Measurements from ENCODE around the gene RPS27L.

The RPS27L gene

DNA sequence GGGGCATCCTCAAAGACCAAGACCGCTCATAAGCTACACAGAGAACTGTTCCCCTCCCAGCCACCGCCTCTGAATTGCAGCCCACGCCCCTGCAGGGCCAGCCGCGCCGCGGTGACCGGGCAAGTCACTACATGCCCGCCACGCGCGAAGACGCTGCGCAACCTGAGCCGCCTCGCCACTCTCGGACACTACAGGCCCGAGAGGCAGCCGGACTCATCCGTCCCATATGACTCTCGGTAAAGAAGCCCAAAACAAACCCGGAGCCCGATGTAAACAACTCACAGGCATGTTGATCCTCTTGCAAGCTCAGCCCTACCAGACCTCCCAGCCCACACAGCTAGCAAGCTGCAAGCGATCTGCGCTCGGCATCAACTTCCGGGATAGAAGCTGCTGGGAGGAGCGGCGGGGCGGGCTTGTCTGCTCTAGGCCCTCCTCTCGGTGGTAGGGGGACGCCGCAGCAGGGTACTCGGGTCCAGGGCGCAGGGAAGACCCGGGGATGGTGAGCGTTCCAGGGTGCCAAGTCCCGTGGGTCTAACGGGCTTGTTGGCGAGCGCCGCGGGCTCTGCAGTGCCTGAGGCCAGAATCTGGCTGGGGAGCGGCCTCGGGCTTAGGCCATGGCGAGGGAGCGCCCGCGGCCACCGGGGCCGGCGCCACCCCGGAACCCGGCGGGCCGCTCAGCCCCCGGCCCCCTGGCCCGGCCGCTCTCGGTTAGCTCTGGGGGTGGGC lies at the start of gene RPS27L:
TSS of gene RPS27L (minus strand) at position 360 of the 726 bp plus-strand sequence. CDS start at position 288, 72 bp downstream.
- peak; percentile 90 for DNase-seq

DNA sequence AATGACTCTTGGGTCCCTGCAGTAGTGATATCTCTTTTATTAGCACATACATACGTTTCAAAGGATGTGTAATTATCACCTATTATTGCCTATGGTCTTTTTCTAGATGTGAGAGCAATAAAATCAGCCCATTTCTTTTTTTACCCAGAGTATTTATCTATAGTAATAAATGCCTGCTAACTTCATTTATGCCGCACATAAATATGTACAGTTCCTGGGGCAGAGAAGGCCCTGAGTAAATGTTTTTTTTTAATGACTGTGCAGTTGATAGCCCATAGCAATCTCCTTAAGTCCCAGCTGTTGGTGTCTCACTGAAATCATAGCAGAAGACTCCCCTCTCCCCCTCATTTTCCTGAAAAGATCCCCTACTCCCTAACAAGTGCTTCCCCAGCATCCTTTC lies 48.8 kb upstream of the RPS27L start:
- DNase-seq: no peak

DNA sequence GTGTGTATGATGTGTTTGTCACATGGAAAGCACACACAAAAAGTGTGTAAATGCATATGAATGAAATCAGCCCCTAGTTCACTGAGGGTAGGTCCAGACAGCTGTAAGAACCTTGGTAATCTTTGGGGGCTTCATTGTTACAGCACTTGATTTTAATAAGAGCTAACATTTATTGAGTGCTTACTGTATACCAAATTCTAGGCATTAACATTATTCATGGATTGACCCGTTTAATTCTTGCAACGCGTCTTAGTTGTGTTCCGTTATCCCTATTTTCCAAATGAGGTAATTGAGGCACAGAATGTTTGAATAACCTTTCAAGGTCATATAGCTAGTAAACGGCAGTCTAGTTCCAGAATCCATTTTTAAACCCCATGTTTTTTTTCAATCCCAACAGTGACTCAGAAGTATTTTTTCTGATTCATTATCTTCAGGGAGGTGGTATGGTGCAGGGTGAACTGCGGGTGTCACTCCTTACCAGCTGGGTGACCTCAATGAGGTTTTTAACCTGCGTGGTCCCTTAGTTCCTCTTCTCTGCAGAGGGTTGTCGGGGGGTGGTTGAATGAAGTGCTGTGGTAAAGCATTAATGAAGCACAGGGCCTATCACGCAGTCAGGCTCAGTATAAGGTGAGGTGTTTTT lies 46.3 kb upstream of the RPS27L start:
- peak; percentile 43 for DNase-seq

DNA sequence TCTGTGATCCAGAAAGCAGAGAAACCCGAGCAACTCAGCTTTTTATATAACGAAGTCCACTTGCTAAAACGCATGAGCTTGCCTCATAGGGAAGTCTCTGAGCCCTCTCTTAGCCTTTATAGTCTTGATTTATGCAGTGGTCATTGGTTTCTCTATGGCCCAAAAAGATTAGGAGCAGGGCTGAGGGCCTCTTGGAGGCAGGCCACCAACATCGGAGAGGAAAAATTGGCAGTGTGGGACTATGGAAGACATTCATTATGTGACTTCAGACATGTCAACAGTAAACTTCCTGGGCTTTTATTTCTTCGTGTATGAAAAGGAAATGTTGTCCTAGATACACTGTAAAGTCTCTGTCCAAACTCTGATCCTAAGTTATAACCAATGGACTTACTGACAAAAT lies 45.6 kb upstream of the RPS27L start:
- no peak for DNase-seq

DNA sequence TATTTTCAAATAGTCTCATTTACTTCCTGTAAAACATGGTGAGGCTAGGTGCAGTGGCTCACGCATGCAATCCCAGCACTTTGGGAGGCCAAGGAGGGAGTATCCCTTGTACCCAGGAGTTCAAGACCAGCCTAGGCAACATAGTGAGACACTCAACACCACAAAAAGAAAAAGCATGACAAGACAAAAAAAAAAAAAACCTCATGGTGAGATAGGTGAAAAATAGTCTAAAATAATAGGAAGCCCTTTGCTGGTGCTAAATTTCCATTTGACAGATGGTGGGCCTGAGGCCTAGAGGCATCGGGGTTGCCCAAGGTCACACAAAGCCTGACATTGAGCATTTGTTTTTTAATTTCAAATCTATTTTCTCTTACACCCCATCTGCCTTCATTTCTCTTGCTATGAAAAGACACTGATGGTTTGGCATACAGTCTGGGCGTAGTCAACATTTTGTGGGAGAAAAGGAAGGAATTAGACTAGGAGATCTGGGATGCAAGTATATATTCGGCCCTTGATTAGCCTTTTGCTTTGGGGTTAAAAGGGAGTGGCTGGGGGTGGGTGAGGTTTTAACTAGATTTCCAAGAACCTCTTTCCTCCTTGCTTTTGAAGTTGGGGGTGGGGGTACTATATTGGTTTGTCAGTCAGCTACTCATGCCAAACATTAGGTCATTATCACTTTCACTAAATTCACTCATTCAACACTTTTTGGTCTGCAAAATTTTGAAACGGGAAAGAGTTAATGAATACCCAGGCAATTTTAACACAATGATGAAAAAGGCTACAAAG lies 43.4 kb upstream of the RPS27L start:
- no peak for DNase-seq

DNA sequence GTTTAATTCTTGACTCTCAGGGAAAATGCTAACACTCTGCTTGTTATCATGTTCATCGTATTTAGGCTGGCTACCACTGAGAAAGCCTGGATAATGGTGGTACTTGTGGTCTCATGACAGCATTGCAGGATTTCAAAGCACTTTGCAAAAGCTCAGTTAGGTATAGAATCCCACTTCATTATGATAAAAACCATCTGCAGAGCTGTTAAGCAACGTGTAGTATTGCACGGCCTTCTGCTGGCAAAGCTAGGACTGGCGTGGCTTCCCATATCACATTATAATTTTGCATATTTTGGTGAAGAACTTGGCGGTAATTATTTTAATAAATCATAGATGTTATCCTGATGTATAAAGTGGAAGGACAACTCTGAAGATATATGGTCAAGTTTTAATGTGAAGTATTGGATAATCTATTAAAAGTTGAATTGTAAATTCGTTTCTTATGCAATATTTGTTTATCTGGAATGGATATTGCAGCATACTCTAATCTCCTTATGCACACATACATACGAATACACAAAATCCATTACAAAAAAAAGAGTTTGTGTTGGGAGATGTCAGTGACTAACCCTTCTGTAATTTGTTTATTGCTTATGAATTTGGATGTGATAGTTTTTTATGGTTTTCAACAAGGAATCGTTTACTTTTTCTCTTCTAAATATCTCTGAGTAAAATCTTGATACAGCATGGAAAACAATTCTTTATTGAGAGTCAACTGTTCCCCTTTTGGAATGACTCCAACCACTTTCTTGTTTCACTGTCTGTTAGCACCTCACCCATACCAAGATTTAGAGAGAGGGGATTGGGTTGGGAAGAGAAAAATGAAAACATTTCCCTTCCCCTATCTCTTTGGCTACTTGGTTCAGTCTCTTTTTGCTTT lies 41.3 kb upstream of the RPS27L start:
- DNase-seq: no peak

DNA sequence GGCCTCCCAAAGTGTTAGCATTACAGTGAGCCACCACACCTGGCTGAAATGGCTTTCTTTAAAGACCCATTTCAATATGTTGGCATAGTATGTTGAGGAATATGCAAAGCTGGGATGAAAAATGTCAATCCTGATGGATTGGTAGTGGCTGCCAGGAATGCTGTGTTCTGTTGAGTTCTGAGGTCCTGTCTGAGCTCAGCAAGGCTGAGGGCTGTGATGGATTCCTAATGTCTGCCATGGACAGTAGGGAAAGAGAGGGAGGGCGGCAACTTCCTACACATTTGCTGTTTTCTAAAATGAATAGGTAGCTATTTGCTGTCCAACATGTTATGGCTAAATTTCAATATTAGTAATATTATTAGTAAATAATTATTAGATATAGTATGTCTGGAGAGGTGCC lies 40.3 kb upstream of the RPS27L start:
- no peak for DNase-seq

DNA sequence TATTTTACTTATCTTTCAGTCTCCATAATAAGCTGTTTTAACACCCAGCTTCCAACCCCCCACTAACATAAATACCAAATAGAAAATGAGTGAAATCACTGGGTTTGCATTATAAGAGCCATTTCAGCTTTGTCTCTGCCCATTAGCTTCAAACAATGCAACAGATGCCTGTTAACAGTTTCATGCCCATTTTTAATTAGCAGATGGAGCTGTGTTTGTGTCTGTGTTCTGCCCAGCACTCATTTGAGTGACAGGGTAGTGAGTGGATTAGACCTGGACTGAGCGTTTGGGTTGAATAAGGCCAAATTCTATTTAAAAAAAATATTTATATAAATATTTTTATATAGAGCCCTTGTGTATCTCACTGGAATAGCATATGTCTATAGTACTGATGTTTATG lies 39.6 kb upstream of the RPS27L start:
- no peak for DNase-seq

DNA sequence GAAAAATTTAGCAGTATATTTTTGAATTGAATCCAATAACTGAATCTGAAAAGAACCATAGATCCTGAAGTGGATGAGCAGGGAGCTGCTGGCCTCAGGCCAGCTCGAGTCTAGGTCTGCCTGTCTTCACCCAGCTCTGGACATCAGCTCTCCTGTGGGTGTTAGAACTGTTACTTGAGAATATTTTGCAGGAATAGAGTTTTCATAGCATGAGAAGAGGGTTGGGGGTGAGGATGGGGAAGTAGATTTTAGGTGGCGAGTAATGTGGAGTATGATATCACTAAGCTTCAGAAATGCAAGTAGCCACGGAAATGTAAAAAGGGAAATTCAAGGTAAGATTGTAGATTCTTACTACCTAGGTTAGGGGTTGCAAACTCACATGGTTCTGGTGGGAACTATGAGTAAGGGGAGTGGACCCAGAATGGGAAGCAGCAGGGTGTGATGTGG lies 38.3 kb upstream of the RPS27L start:
- DNase-seq: no peak

DNA sequence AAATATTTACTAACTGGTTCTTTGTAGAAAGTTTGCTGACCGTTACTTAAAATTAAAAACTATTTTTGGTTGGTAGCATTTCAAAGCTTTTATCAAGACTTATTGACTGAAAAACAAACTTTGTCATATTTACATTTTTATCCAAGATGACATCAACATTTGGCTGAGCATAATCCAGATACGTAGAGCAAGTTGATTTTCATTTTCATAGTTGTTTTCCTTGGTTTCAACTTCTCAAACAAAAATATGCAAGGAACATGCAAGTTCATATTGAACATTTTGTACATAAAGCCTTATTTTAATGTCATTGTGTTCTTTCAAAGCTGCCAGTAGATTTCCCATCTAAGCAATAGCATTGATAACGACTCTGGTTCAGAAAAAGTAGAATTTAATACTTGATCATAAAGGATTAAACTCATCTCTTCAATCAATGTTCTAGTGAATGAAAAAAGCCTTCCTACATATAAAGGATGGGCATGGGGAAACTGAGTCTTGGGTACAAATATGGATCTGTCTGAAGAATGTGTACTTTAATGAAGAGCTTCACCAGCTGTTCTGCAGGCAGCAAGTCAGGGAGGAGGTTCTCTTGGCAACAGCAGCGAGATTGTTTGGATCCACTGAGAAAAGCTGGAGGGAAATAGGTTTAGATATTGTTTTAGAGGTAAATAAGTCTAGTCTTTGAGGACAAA lies 37.7 kb upstream of the RPS27L start:
- DNase-seq: no peak

DNA sequence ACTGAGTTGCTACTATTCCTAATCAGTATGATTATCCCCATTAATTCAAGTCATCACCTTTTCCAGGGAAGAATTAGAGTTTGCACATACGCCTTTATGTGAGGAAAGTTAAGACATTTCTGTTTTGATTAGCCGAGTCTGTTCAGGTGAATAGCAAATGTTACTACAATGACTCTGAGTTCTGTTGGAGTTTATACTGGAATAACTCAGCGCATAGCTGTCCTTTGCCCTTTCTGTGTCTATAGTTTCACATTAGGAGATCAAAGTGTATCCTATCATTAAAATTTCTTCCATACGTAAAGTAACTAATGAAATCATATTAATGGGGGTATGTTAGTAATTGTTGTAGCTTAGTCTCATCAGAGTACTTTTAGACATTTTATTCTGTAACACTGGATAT lies 37.0 kb upstream of the RPS27L start:
- DNase-seq: no peak

DNA sequence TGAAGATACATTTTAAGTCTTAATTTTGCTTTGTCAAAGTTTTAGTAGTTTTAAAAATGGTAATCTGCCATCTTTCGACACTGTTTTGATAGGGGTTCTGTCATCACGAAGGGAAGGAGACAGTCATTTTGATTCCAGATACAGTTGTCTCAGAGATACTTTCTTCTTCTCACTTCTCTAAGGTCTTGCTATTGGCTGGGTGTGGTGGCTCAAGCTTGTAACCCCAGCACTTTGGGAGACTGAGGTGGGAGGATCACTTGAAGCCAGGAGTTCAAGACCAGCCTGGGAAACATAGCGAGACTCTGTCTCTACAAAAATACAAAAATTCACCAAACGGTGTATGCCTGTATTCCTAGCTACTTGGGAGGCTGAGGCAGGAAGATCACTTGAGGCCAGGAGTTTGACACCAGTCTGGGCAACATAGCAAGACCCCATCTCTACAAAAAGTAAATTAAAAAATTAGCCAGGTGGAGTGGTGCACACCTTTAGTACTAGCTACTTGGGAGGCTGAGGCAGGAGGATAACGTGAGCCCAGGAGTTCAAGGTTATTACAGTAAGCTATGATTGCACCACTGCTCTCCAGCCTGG lies 35.4 kb upstream of the RPS27L start:
- peak; percentile 34 for DNase-seq

DNA sequence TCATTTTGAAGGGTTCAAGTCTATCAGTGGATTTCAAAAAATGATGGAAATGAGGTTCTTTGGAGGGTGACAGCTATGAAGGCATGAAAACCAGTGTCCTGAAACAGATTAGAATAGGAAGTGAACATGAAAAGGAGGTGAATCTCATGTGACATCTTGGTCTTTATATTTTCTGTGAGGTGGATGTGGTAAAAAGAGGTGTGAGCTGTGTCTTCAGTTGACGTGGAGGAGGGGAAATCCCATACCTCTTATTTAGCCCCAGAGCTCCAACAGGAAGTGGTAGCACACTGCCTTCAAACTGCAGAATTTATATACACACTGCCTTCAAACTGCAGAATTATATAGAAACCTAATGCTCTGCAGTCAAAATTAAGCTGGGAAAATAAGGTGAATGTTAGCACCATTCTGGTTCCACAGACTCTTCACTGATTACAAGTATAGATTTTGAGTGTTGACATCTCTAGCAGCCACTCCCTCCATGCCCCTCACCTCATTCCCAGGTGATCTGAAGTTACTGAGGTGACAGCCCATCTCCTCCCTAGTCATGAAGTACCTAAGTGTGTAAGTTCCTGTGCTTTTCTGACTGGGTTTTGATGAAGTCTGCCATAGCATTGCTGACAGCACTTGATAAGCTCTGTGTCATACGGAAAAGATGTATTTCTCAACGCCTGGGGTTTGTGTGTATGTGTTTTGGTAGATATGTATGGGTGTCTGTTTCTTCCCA lies 34.8 kb upstream of the RPS27L start:
- peak; percentile 44 for DNase-seq

DNA sequence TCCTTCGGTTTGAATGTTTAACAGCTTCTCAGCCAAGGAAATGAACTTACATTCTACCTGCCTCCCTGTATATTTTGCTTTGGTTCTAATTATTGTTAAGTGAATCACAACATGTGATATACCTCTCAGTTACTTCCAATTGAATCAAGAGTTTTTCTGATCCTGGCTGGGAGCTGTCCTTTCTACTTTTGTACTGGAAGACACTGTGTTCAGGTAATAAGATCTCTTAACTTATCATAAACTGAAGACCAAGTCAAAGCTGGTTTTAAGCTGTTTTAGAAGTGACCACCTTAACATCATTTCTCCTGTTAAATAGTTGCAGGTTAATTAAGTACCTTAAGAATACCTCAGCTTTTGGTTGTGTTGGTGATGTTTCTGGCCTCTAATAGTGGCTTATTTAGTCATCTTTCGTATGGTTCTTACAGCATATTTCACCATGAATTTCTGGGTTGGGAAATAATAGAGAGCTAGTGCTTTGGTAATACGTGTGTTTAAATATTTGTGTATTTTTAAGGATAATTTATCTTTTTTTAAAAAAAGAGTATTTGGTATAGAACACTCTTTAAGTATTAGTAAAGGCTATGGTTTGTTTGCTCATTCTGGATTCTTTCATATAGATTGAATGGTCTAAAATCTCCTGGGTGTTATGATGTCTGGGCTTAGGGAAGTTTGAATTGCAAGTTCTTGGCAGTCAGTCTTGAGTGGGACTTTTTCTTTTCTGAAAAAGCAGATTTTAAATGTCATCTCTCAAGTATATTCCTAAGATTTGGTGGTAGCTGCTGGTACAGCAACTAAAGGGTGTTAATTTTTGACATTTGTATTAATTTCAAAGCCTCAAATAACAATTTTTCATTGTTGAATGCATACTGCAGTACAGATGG lies 33.7 kb upstream of the RPS27L start:
- DNase-seq: no peak

DNA sequence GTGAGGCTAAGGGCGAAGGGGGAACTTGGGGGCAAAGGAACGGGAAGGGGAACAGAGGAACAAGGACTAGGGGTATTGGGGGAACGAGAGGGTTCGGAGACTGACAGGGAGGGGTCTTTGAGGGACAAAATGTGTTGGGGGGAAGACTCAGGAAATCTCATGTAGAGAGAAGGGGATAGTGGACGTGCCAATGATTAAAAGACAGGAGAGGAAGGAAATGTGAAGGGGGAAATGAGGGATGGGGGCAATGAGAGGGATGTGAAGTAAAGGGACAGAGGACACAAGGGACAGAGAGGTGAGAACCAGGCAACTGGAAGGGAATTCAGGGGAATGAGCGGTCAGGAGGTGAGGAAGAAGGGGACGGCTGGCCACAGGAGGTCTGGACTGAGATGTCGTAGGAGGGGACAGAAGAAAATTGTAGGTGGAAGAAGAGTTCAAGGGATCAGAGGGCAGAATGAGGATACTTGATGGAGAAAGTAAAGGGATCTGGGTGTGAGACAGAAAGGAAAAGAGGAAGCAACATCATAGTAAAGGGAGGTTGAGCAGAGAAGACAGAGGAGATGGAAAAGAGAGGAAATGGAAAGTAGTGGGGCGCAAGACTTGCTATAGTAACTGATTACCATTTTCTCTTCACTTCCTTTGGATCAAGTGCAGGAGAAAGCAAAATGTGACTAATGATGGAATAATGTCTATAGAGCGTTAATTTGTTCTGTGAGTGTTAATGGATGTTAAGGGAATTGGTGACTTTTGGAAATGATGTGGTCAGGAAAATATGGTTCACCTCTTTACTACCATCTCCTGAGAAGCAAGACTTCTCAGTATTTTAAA lies 32.9 kb upstream of the RPS27L start:
- DNase-seq: no peak

DNA sequence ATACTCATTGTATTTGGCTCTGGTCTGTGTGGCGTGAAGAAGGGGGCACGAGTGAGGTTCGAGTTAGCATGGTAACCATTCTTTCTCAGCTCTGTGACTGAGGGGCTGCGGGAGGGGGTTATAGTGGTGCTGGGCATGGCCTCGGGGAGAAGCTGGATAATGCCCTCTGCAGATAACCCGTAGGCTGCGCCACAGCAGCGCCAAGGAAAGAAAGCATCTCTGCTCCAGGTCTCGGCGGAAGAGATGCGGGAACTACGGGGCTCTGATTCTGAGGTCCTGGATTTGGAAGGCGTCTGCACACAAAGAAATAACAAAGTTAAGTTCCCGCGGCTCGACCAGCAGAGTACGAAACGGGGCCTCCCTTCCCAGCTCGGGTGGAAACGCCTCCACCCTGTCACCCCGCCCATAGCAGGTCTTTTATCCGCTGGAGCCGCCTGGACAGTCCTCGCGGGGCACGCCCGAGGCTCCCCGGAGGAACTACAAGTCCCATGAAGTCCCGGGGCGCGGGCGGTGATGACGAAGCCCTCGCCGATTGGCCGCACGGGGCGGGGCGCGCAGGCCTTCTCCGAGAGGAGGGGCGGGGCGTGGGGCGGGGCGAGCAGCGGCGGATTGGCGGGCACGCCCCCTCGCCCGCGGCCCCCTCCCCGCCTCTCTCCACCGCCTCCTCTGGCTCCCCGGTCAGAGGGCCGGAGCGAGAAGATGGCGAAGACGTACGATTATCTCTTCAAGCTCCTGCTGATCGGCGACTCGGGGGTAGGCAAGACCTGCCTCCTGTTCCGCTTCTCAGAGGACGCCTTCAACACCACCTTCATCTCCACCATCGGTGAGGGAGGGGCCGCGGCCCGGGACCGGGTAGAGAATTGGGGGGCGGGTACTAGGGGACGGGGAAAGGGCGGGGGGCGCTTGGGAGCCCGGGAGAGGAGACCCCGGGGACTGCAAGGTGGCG lies 31.9 kb upstream of the RPS27L start, which contains the start of gene RAB8B:
TSS of gene RAB8B (plus strand) at position 681 of the 946 bp plus-strand sequence. CDS start at position 700, 19 bp downstream.
- DNase-seq: peak; percentile 98

DNA sequence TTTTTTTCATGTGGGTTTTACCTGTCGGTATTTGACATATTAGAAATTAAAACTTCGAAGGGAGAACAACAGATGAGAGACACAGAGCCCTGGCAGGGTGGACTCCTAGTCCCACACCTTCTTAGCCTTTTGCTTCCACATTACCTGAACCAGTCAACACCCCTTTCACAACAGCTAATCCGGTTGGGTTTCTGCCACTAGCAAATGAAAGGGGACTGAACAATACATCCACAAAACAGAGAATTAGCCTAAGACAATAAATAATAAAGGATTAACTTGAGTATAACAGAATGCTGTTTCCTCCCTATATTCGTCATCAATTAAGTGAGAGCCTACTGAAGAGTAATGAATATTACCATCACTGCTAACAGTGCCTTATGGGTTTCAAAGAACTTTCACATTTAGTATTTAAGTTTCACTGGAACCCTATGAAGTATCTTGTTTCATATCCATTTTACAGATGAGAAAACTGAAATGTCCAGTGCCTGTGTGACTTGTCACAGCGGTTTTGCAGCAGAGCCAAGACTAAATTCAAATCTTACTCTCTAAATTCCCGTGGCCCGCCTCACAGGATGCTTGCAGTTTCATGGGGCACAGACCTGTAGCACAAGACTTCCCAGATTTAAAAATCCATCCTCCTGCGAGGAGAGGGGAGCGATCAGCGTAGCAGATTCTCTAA lies 31.1 kb upstream of the RPS27L start:
- DNase-seq: peak; percentile 33
